Epithelial cell of proximal tubule (primary cell): ENCODE data around the gene KRT76. TPM values are rescaled to one million over a fixed set of nuclear protein-coding genes. Genes with fewer than 3 reads are reported as not detected.
"Not testable (repeated sequence)": the region's sequence is repeated elsewhere in the genome, so short reads cannot be mapped to it uniquely, and the experiment has no call there.

Experiments used
- DNase-seq: peaks from one replicate; pipeline ENCODE4 v3.0.0-alpha.2; 2011; ENCODE audit warnings: low read depth
- H3K4me3 ChIP-seq: 2 replicates; pipeline ENCODE4 v1.5.1; 2011; ENCODE audit warnings: low read depth, mild to moderate bottlenecking, low read length
- CTCF ChIP-seq: conservative IDR thresholded peaks from 2 replicates; pipeline ENCODE4 v1.5.1; 2012; ENCODE audit warnings: low read depth, mild to moderate bottlenecking, low read length
- total RNA-seq: library from RNA; depleted of rRNA; stranded (reverse); fragments of >200 nt; gene quantifications from 2 replicates; pipeline ENCODE4 v1.2.3, GENCODE V29; 2015

Gene KRT76
- total RNA-seq, 1 donor from 2014 or later: not detected

DNA sequence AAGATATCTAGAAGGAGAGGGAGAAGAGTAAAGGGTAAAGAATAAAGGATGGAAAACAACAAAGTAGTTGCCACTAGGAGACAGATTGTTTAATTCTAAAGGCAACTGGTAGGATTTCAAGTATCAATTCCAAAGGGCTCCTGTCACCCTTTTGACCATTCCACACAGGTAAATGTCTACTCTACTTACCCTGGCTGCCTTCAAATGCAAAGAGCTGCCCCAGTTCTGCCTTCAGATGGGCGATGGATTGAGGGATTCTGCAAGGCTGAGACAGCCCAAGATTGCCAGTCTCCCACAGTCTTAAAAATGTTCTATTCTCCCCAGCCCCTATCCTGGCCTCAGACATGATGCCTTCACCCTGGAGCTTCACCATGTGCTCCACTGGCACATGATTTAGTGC is 11.4 kb downstream of the KRT76 start:
- H3K4me3 ChIP-seq: no peak overlapping the region
- DNase-seq: no peak
- no peak for TF ChIP-seq CTCF

- H3K4me3 ChIP-seq: no peak overlapping the region
- no peak for DNase-seq
- no peak for TF ChIP-seq CTCF
Observed at GRCh38 chr12:52763991-52764390, 13.2 kb downstream of the KRT76 start.

DNA sequence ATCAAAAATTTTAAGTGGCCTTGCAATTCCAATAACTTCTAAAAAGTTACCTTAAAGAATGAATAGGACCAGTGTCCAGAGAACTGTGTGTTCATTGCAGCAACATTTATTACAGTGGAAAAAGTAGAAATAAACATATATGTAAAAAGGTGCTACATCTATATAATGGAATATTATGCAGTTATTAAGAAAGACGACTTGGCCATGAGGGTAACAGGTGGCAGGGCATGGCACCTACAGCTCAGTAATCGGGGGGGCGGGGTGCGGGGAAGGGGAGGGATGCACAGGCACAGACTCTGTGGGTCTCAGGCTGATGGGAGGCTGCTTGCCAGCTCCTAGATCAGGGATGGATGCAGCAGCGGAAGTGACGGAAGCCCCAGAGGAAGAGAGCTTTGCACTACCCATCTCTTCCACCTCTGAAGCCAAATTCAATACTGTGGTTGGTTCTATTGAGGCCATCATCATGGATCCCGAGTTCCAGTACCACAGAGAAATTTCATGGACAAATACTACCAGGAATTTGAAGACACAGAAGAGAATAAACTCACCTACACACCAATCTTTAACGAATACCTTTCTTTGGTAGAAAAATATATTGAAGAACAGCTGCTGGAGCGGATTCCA is 14.0 kb downstream of the KRT76 start:
- TF ChIP-seq CTCF: no peak
- DNase-seq: no peak
- H3K4me3 ChIP-seq: no peak overlapping the region

DNA sequence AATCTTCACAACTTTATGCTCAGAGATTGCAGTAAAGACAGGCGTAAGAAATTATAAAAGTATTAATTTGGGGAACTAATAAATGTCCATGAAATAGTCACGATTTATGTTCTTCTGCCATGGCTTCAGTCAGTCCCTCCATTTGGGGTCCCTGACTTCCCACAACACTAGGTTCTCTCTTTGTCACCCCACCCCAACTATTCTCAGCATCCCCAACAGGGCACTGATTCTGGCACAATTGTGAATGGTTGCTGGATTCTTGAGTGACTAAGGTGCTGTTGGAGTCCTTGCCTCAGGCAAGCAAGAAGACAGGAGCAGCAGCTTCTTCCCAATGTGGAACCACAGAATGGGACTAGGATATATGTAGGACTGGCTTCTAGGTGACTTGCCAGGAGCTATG is 15.3 kb downstream of the KRT76 start:
- no peak for TF ChIP-seq CTCF
- no peak for DNase-seq

DNA sequence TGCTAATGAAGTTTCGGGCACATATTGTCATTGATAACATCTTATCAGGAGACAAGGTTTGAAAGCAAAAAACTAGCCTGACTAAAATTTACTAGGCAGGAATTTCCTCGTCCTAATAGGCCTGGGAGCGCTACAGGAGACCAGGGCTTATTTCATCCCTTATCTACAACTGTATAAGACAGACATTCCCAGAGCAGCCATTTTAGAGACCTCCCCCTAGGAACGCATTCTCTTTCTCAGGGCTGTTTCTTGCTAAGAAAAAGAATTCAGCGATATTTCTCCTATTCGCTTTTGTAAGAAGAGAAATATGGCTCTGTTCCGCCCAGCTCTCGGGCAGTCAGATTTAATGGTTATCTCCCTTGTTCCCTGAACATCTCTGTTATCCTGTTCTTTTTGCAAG is 15.9 kb downstream of the KRT76 start:
- not testable (repeated sequence) for DNase-seq, H3K4me3 ChIP-seq

More for the DNA sequence above, 15.3 kb downstream of the KRT76 start:
- no peak overlapping the region for H3K4me3 ChIP-seq

- no peak for TF ChIP-seq CTCF
- H3K4me3 ChIP-seq: no peak overlapping the region
- no peak for DNase-seq
Observed at GRCh38 chr12:52760623-52761022, 16.5 kb downstream of the KRT76 start.

DNA sequence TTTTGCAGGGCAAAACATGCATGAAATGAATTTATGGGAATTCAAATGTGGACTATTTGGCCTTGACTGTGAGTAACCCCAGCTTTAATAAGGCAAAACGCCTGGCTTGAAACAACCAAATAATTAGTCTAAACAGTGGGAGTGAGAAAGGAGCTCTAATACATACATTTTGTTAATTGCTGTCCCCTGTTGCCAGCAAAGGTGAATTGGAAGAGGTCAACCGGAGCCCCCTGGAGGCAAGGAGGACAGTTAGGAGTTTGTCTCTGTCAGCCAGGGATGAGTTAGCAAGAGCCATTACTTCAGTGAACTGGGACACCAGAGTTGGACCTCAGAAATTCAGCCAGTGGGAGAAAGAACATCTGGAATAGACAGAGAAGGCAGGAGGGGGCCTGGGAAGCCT is 17.4 kb downstream of the KRT76 start:
- H3K4me3 ChIP-seq: no peak overlapping the region
- TF ChIP-seq CTCF: no peak
- no peak for DNase-seq
